Gastrocnemius medialis (tissue), 4 donors: Measurements from ENCODE around the gene CFHR4.

Experiments
- POLR2A ChIP-seq, 2 donors: fragments of 450-650 bp; IDR thresholded peaks; one replicate each; pipeline ENCODE4 v1.6.1; 2017; ENCODE audit warnings: antibody characterized with exemption in 2 of 2, mild to moderate bottlenecking in 2 of 2, moderate library complexity in 2 of 2
- TF ChIP-seq, protein P1 (sequence below), 5 experiments: fragments of 450-650 bp in 3 of 5; fragments of 200-600 bp in 2 of 5; sonication (generic) in 2 of 5; IDR thresholded peaks in 4 of 5; conservative IDR thresholded peaks in 1 of 5; 1 replicate in 4 of 5; 2 replicates in 1 of 5; pipeline ENCODE4 v1.5.1; 2016 to 2019; ENCODE audit warnings: antibody characterized with exemption in 5 of 5, mild to moderate bottlenecking in 3 of 5, moderate library complexity in 3 of 5

DNA sequence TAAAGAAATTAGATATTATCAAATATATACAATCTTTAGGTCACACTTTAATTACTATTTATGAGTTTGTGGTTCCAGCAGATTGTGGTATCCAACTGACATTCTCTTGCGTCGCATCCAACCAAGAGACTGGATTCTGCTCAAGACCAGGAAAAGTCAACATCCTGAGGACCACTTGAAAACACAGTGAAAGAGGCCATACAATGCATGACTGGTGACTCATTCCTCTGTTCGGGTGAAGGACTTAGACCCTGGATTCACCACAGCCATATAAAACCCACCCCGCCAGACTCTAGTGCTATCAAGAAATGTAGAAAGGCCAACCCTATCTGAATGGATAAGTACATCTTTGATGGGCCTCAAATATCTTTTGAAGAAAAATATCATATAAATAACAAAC is 14.5 kb upstream of the CFHR4 start:
- TF ChIP-seq POLR2A (IDR thresholded peaks at IDR 0.05) = no peak
- TF ChIP-seq, protein P1, sequence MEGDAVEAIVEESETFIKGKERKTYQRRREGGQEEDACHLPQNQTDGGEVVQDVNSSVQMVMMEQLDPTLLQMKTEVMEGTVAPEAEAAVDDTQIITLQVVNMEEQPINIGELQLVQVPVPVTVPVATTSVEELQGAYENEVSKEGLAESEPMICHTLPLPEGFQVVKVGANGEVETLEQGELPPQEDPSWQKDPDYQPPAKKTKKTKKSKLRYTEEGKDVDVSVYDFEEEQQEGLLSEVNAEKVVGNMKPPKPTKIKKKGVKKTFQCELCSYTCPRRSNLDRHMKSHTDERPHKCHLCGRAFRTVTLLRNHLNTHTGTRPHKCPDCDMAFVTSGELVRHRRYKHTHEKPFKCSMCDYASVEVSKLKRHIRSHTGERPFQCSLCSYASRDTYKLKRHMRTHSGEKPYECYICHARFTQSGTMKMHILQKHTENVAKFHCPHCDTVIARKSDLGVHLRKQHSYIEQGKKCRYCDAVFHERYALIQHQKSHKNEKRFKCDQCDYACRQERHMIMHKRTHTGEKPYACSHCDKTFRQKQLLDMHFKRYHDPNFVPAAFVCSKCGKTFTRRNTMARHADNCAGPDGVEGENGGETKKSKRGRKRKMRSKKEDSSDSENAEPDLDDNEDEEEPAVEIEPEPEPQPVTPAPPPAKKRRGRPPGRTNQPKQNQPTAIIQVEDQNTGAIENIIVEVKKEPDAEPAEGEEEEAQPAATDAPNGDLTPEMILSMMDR (IDR thresholded peaks at IDR 0.05 in 4 of 5, conservative IDR thresholded peaks at IDR 0.05 in 1 of 5) = no peak
